CD4-positive, alpha-beta T cell (primary cell): Measurements from ENCODE around the gene LMTK3. TPM values are rescaled to one million over a fixed set of nuclear protein-coding genes. Genes with fewer than 3 reads are reported as not detected.
A peak's percentile ranks its signal among the peaks of the same experiment; 100 is the strongest.

ENCODE experiments used
- ATAC-seq: fragments of 200-7000 bp; cut with Tn5 transposase; one replicate; pipeline ENCODE4 v1.10.0; 2022; ENCODE audit warnings: mild to moderate bottlenecking; ENCODE audit not compliant: poor library complexity
- CTCF ChIA-PET: fragments of 350-600 bp; sonication (Branson Sonifier 250); formaldehyde crosslinking; loops from one replicate; lab custom pipeline; 2021; ENCODE audit warnings: antibody characterized with exemption, inconsistent platforms; lab: Charles Lee
- POLR2A ChIA-PET: fragments of 350-600 bp; sonication (Branson Sonifier 250); formaldehyde crosslinking; loops from one replicate; lab custom pipeline; 2021; ENCODE audit warnings: antibody characterized with exemption, inconsistent platforms; lab: Charles Lee
- DNase-seq, 14 experiments: peaks; one replicate each; pipeline ENCODE4 v3.0.0-alpha.2; 2013 to 2020; ENCODE audit warnings: mixed read lengths in 2 of 14
- H3K27ac ChIP-seq, 2 donors: one replicate each; pipeline versions ENCODE4 v1.5.1 to v1.7.0; 2013; ENCODE audit warnings: low read length in 2 of 2, low read depth in 1 of 2, mild to moderate bottlenecking in 1 of 2
- H3K27me3 ChIP-seq, 2 experiments: 1 replicate in 1 of 2; 2 replicates in 1 of 2; pipeline versions ENCODE4 v1.6.1 to v1.7.0; 2013; ENCODE audit warnings: low read length in 2 of 2, control low read depth in 1 of 2, mild to moderate bottlenecking in 1 of 2, moderate library complexity in 1 of 2; ENCODE audit not compliant: insufficient read depth in 2 of 2, control insufficient read depth in 1 of 2
- H3K36me3 ChIP-seq: one replicate; pipeline ENCODE4 v1.6.1; 2013; ENCODE audit warnings: low read length, control low read depth; ENCODE audit not compliant: insufficient read depth
- H3K4me1 ChIP-seq: one replicate; pipeline ENCODE4 v1.6.1; 2013; ENCODE audit warnings: low read length, control low read depth; ENCODE audit not compliant: insufficient read depth
- H3K4me3 ChIP-seq: one replicate; pipeline ENCODE4 v1.5.1; 2013; ENCODE audit warnings: mild to moderate bottlenecking, low read length, moderate library complexity
- H3K9me3 ChIP-seq, 2 experiments: 1 replicate in 1 of 2; 2 replicates in 1 of 2; pipeline versions ENCODE4 v1.6.1 to v1.7.0; 2013; ENCODE audit warnings: low read length in 2 of 2, mild to moderate bottlenecking in 2 of 2, control low read depth in 1 of 2, moderate library complexity in 1 of 2; ENCODE audit not compliant: control insufficient read depth in 1 of 2, insufficient read depth in 1 of 2
- H3K27ac Mint-ChIP-seq: one replicate; pipeline ENCODE4 v1.8.0; 2020; ENCODE audit warnings: mixed read lengths
- H3K27me3 Mint-ChIP-seq: one replicate; pipeline ENCODE4 v1.8.0; 2021; ENCODE audit warnings: mixed read lengths
- H3K36me3 Mint-ChIP-seq: one replicate; pipeline ENCODE4 v1.8.0; 2021; ENCODE audit warnings: low read depth, mixed read lengths
- H3K4me1 Mint-ChIP-seq: one replicate; pipeline ENCODE4 v1.8.0; 2021; ENCODE audit warnings: low read depth, mixed read lengths
- H3K4me3 Mint-ChIP-seq: one replicate; pipeline ENCODE4 v1.8.0; 2020; ENCODE audit warnings: mild to moderate bottlenecking, mixed read lengths
- H3K9me3 Mint-ChIP-seq: one replicate; pipeline ENCODE4 v1.8.0; 2020; ENCODE audit warnings: mixed read lengths
- intact Hi-C, 2 experiments: fragments of 100-400 bp; cut with DNase I in 1 of 2; cut with micrococcal nuclease in 1 of 2; formaldehyde crosslinking; loops; one replicate each; pipeline versions ENCODE4 v1.15.1 to v1.9.0; 2023 to 2025; cut with DNase I, micrococcal nuclease
- total RNA-seq, 174 experiments: library from RNA in 2 of 174; stranded (reverse) in 2 of 174; gene quantifications; one replicate each; pipeline ENCODE4 v1.2.3 and lab custom pipeline; 2021 to 2026
- TF ChIP-seq, protein P1 (sequence below): fragments of 200-600 bp; IDR thresholded peaks from one replicate; pipeline ENCODE4 v1.8.0; 2022; ENCODE audit warnings: antibody characterized with exemption, mild to moderate bottlenecking

The LMTK3 gene
- total RNA-seq, 2 experiments from 2014 or later, result 15.6 to 18.9 TPM

DNA sequence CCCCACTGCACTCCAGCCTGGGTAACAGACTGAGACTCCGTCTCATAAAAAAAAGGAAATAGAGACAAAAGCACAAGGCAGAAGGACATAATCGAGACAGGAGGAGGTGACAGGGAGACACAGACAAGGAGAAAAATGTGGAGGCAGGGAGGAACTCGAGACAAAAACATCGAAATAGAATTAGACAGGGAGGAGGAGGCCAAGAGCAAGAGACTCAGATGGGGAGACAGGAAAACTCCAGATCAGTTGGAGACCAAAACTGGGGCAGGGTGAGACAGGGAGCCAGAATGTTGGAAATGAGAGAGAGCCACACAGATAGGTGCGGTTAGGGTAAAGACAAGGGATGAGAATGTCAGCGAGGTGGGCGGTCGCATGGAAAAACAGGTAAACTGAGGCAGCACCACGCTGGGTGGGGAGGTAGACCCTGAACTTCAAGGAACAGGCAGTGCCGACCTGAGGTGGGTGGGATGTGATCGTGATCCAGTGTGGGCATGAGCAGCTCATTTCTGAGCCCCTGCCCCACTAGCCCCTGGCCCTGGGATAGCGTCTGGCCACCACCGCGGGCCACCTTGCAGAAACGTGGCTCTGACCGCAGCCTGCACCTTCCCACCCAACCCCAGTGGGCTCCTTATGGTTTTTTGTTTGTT is 27.3 kb downstream of the LMTK3 start:
- CTCF ChIA-PET, result no interaction called here

GRCh38 chr19:48483301-48483700 is 28.3 kb downstream of the LMTK3 start:
- H3K9me3 ChIP-seq, result no peaks in the 10 kb centered on the region
- ChIA-PET CTCF (no interaction called here), POLR2A (interaction anchor here (0.6 kb wide), 1 partner anchor 312 kb away, joined by 3 read pairs; no protein-coding TSS in a partner anchor)
- Mint-ChIP-seq H3K4me1 (peaks cover 27% of the 10 kb centered on the region), H3K27me3 (no peaks in the 10 kb centered on the region), H3K27ac (no peak overlapping the region), H3K36me3 (peaks cover 12% of the 10 kb centered on the region), H3K9me3 (no peaks in the 10 kb centered on the region), H3K4me3 (no peak overlapping the region)
- peaks cover 22% of the 10 kb centered on the region for H3K4me1 ChIP-seq
- intact Hi-C loops, result no loop called here
- ATAC-seq (no peak), DNase-seq (no peak)
- TF ChIP-seq, protein P1, sequence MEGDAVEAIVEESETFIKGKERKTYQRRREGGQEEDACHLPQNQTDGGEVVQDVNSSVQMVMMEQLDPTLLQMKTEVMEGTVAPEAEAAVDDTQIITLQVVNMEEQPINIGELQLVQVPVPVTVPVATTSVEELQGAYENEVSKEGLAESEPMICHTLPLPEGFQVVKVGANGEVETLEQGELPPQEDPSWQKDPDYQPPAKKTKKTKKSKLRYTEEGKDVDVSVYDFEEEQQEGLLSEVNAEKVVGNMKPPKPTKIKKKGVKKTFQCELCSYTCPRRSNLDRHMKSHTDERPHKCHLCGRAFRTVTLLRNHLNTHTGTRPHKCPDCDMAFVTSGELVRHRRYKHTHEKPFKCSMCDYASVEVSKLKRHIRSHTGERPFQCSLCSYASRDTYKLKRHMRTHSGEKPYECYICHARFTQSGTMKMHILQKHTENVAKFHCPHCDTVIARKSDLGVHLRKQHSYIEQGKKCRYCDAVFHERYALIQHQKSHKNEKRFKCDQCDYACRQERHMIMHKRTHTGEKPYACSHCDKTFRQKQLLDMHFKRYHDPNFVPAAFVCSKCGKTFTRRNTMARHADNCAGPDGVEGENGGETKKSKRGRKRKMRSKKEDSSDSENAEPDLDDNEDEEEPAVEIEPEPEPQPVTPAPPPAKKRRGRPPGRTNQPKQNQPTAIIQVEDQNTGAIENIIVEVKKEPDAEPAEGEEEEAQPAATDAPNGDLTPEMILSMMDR, result no peak
- H3K36me3 ChIP-seq, result peaks cover 7% of the 10 kb centered on the region
- no peak overlapping the region for H3K4me3 ChIP-seq
- H3K27ac ChIP-seq, result no peak overlapping the region
- no peaks in the 10 kb centered on the region for H3K27me3 ChIP-seq

More for the DNA sequence above, 27.3 kb downstream of the LMTK3 start:
- Mint-ChIP-seq H3K36me3 (peaks cover 8% of the 10 kb centered on the region), H3K27me3 (no peaks in the 10 kb centered on the region), H3K9me3 (no peaks in the 10 kb centered on the region), H3K4me3 (no peak overlapping the region), H3K27ac (no peak overlapping the region), H3K4me1 (peaks cover 24% of the 10 kb centered on the region)
- intact Hi-C loops, result no loop called here
- POLR2A ChIA-PET, result no interaction called here
- DNase-seq, result no peak
- Histone ChIP-seq H3K27me3 (no peaks in the 10 kb centered on the region), H3K4me3 (no peak overlapping the region), H3K36me3 (no peaks in the 10 kb centered on the region), H3K9me3 (no peaks in the 10 kb centered on the region), H3K4me1 (peaks cover 22% of the 10 kb centered on the region), H3K27ac (no peak overlapping the region)
- no peak for ATAC-seq
- TF ChIP-seq, protein P1, result no peak

DNA sequence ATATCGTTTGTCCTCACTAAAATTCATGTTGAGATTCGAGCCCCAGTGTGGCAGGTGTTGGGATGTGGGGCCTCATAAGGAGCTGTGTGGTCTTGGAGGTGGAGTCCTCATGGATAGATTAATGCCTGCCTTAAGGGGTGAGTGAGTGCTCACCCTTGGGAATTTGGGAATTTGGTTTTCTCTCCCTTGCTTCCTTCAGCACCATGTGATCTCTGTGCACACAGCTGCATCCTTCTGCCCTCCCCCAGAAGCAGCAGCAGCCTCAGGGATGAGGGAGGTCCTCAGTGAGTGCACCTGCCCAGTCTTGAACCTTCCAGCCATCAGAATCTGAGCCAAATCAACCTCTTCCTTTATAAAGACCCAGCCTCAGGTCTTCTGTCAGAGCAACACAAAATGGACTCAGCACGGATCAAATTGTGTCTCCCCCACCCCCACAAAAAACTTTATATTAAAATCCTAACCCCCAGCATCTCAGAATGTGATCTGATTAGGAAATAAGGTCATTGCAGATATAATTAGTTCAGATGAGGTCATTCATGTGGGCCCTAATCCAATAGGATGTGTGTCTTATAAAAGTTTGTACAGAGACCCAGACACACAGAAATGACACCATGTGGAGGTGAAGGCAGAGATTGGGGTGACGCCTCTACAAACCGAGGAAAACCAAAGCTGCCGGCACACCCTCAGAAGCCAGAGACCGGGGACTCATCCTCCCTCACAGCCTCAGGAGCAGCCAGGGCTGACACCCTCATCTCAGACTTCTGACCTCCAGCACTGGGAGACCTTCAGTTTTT is 29.6 kb downstream of the LMTK3 start:
- Histone ChIP-seq H3K4me3 (no peak overlapping the region), H3K27me3 (no peaks in the 10 kb centered on the region), H3K9me3 (no peaks in the 10 kb centered on the region), H3K4me1 (peaks cover 22% of the 10 kb centered on the region), H3K36me3 (peaks cover 11% of the 10 kb centered on the region), H3K27ac (no peak overlapping the region)
- ATAC-seq (no peak), DNase-seq (no peak)
- Mint-ChIP-seq H3K36me3 (peaks cover 12% of the 10 kb centered on the region), H3K4me3 (peak overlapping the region; percentile 65), H3K9me3 (no peaks in the 10 kb centered on the region), H3K27ac (peak overlapping the region; percentile 69), H3K27me3 (no peaks in the 10 kb centered on the region), H3K4me1 (peaks cover 27% of the 10 kb centered on the region)
- CTCF ChIA-PET, result no interaction called here
- TF ChIP-seq, protein P1, result no peak
- POLR2A ChIA-PET, result interaction anchor here (1.1 to 1.6 kb wide), 2 partner anchors 11 to 34 kb away, joined by 3 to 7 read pairs; no protein-coding TSS in a partner anchor
- intact Hi-C loops, result no loop called here
